A549 (cell line): ENCODE data around the gene ZNF613. TPM values are rescaled to one million over a fixed set of nuclear protein-coding genes. Genes with fewer than 3 reads are reported as not detected.

Experiments
- ATAC-seq, 2 experiments: fragments of 200-7000 bp in 1 of 2; fragments of >200 bp in 1 of 2; cut with Nextera tagmentation in 1 of 2; cut with Tn5 transposase in 1 of 2; 3 replicates each; pipeline versions ENCODE4 v1.8.0 to v1.9.1; 2018 to 2020; ENCODE audit warnings: mild to moderate bottlenecking in 1 of 2, moderate library complexity in 1 of 2
- CTCF ChIA-PET: fragments of 300-600 bp; sonication (Branson Sonifier 250); formaldehyde crosslinking; extraction: SDS; loops from one replicate; lab custom pipeline; 2021; ENCODE audit warnings: antibody characterized with exemption, inconsistent platforms; lab: Yijun Ruan, JAX
- POLR2A ChIA-PET: fragments of 350-600 bp; formaldehyde crosslinking; extraction: SDS; loops from one replicate; lab custom pipeline; 2021; ENCODE audit warnings: antibody characterized with exemption, inconsistent platforms; lab: Yijun Ruan, JAX
- DNase-seq, 2 experiments: peaks; one replicate each; pipeline versions ENCODE4 v3.0.0 to v3.0.0-alpha.2; 2011 to 2016; ENCODE audit warnings: low read depth in 1 of 2, low spot score in 1 of 2
- FAIRE-seq: peaks from 2 replicates; lab custom pipeline; 2011; peaks lifted over from hg19 to GRCh38; lab: Jason Lieb, UNC
- H3K27ac ChIP-seq, 2 experiments: fragments of >200 bp; sonication (Bioruptor Twin); formaldehyde crosslinking; 3 replicates each; pipeline ENCODE4 v1.5.1; 2016 to 2017
- H3K4me1 ChIP-seq: fragments of >200 bp; sonication (Bioruptor Twin); formaldehyde crosslinking; 3 replicates; pipeline ENCODE4 v1.6.1; 2016
- H3K4me2 ChIP-seq: fragments of >200 bp; sonication (Bioruptor Twin); formaldehyde crosslinking; 3 replicates; pipeline ENCODE4 v1.6.1; 2016
- H3K4me3 ChIP-seq: fragments of >200 bp; sonication (Bioruptor Twin); formaldehyde crosslinking; 3 replicates; pipeline ENCODE4 v1.5.1; 2016
- H3K9me3 ChIP-seq: fragments of >200 bp; sonication (Bioruptor Twin); formaldehyde crosslinking; 3 replicates; pipeline ENCODE4 v1.6.1; 2016
- CBX8 ChIP-seq: fragments of 200-600 bp; sonication (generic); IDR thresholded peaks from 2 replicates; pipeline ENCODE4 v1.6.1; 2016
- CEBPB ChIP-seq, 2 experiments: fragments of >200 bp in 1 of 2; sonication (Bioruptor Twin) in 1 of 2; formaldehyde crosslinking in 1 of 2; IDR thresholded peaks; 2 replicates each; pipeline ENCODE4 v1.6.1; 2012 to 2016
- CHD2 ChIP-seq: fragments of 150-350 bp; IDR thresholded peaks from 2 replicates; pipeline ENCODE4 v1.6.1; 2014; ENCODE audit warnings: low read length; ENCODE audit not compliant: partially characterized antibody
- CTCF ChIP-seq: fragments of >200 bp; sonication (Bioruptor Twin); formaldehyde crosslinking; IDR thresholded peaks from 3 replicates; pipeline ENCODE4 v1.5.1; 2016
- E2F6 ChIP-seq: IDR thresholded peaks from 2 replicates; pipeline ENCODE4 v1.6.1; 2012; ENCODE audit warnings: low read depth, borderline replicate concordance
- EHMT2 ChIP-seq: fragments of 200-600 bp; sonication (generic); IDR thresholded peaks from 2 replicates; pipeline ENCODE4 v1.6.1; 2016; ENCODE audit warnings: antibody characterized with exemption, low read depth, mild to moderate bottlenecking, moderate library complexity
- ESRRA ChIP-seq: fragments of 150-350 bp; IDR thresholded peaks from 2 replicates; pipeline ENCODE4 v1.6.1; 2014; ENCODE audit warnings: mild to moderate bottlenecking, low read length, borderline replicate concordance
- FOSB ChIP-seq: fragments of 250-450 bp; sonication (Bioruptor Pico); IDR thresholded peaks from 2 replicates; pipeline ENCODE4 v1.5.0; 2020; ENCODE audit warnings: mild to moderate bottlenecking, moderate library complexity
- FOSL2 ChIP-seq, 2 experiments: fragments of 450-650 bp in 1 of 2; fragments of >200 bp in 1 of 2; sonication (Bioruptor Twin) in 1 of 2; formaldehyde crosslinking; IDR thresholded peaks; 2 replicates each; pipeline versions ENCODE4 v1.5.0 to v1.6.1; 2016 to 2020; ENCODE audit warnings: mild to moderate bottlenecking in 1 of 2, moderate library complexity in 1 of 2
- HES2 ChIP-seq: fragments of >200 bp; sonication (Bioruptor Twin); formaldehyde crosslinking; IDR thresholded peaks from 2 replicates; pipeline ENCODE4 v1.6.1; 2016
- HMGXB4 ChIP-seq: fragments of 250-450 bp; sonication (Bioruptor Pico); IDR thresholded peaks from 2 replicates; pipeline ENCODE4 v1.5.0; 2021; ENCODE audit warnings: mild to moderate bottlenecking, moderate library complexity, borderline replicate concordance
- HOXB13 ChIP-seq: fragments of 250-450 bp; sonication (Bioruptor Pico); IDR thresholded peaks from 2 replicates; pipeline ENCODE4 v1.5.0; 2020; ENCODE audit warnings: low read depth, mild to moderate bottlenecking, moderate library complexity
- JUNB ChIP-seq: fragments of >200 bp; sonication (Bioruptor Twin); formaldehyde crosslinking; IDR thresholded peaks from 2 replicates; pipeline ENCODE4 v1.6.1; 2016
- MAZ ChIP-seq: fragments of 150-350 bp; IDR thresholded peaks from 2 replicates; pipeline ENCODE4 v1.6.1; 2014; ENCODE audit warnings: antibody characterized with exemption, low read depth, low read length, borderline replicate concordance
- NFE2L2 ChIP-seq: fragments of 150-350 bp; conservative IDR thresholded peaks from 2 replicates; pipeline ENCODE4 v1.6.1; 2014; ENCODE audit warnings: low read length
- PHF8 ChIP-seq: fragments of 200-600 bp; sonication (generic); IDR thresholded peaks from 2 replicates; pipeline ENCODE4 v1.6.1; 2016; ENCODE audit warnings: low read depth, mild to moderate bottlenecking, antibody characterized with exemption, moderate library complexity, borderline replicate concordance
- RAD21 ChIP-seq, 2 experiments: fragments of >200 bp in 1 of 2; sonication (Bioruptor Twin) in 1 of 2; formaldehyde crosslinking in 1 of 2; IDR thresholded peaks in 1 of 2; conservative IDR thresholded peaks in 1 of 2; 2 replicates in 1 of 2; 3 replicates in 1 of 2; pipeline ENCODE4 v1.6.1; 2012 to 2018; ENCODE audit warnings: inconsistent platforms in 1 of 2
- REST ChIP-seq: fragments of 200-600 bp; sonication (generic); IDR thresholded peaks from 2 replicates; pipeline ENCODE4 v1.6.1; 2016; ENCODE audit warnings: antibody characterized with exemption, mild to moderate bottlenecking, moderate library complexity
- SREBF2 ChIP-seq: fragments of 450-650 bp; IDR thresholded peaks from 2 replicates; pipeline ENCODE4 v1.6.1; 2014; ENCODE audit warnings: mild to moderate bottlenecking, moderate library complexity
- WGBS: methylation state at CpG from one replicate; pipeline ENCODE4 v1.1.6; 2017; ENCODE audit errors: missing lambda C conversion rate; 5-methylcytosine and 5-hydroxymethylcytosine counted together
- polyA minus RNA-seq: library from RNA; depleted of rRNA, polyadenylated mRNA; stranded (reverse); fragments of >200 nt; gene quantifications from 2 replicates; pipeline ENCODE4 v1.2.3, GENCODE V29; 2011; rRNA and poly(A)+ RNA removed
- polyA plus RNA-seq, 4 experiments: library from polyadenylated mRNA; depleted of rRNA in 3 of 4; stranded (reverse); fragments of >200 nt; fragmentation: RNase III in 1 of 4; extraction: RNeasy Plus Mini Kit Qiagen cat#74134 plus additional on column Dnase treatment in 1 of 4; gene quantifications; 2 replicates in 3 of 4; 3 replicates in 1 of 4; pipeline ENCODE4 v1.2.3, GENCODE V29; 2011 to 2017

The ZNF613 gene
- 2.6 and 3.9 TPM in 2 replicates for polyA plus RNA-seq (2011; rRNA removed)
- 0.89 TPM in 2 replicates for polyA plus RNA-seq (2012; cell fraction: cytosol; rRNA removed)
- 0.35 and 1.3 TPM in 2 replicates for polyA plus RNA-seq (2012; cell fraction: nucleus; rRNA removed)
- polyA plus RNA-seq (2017; fragmentation: RNase III; extraction: RNeasy Plus Mini Kit Qiagen cat#74134 plus additional on column Dnase treatment) = 1.4 to 1.6 TPM (median 1.4 TPM) in 3 replicates
- 4.8 and 5.8 TPM in 2 replicates for polyA minus RNA-seq

GRCh38 chr19:51926784-51927741 is at the start of gene ZNF613:
ZNF613 (plus strand) TSS chr19:51927472; CDS start chr19:51936221, 8,749 bp downstream.
- Histone ChIP-seq H3K9me3 (peaks cover 85% of the 10 kb centered on the region), H3K4me3 (peak within 1 kb of the TSS; percentile 55), H3K4me1 (no peaks in the 10 kb centered on the region), H3K4me2 (peak within 1 kb of the TSS; percentile 41), H3K27ac (peak within 1 kb of the TSS; percentile 68 to 81)
- CTCF ChIA-PET = no interaction called here
- POLR2A ChIA-PET = no interaction called here
- FAIRE-seq = no peak
- TF ChIP-seq E2F6 = peak; percentile 81
- no peak for TF ChIP-seq NFE2L2
- TF ChIP-seq PHF8 = peak; percentile 31; the same call in 1 of the 2 replicates
- 2% methylated on average over 49 of the region's 52 CpGs for WGBS
- ATAC-seq = peak; percentile 93
- peak; percentile 67 to 95 for DNase-seq

- CTCF ChIA-PET = interaction anchor here (0.7 kb wide), 1 partner anchor 194 kb away, joined by 3 read pairs; no protein-coding TSS in a partner anchor
Measured at GRCh38 chr19:51882518-51882917, 44.8 kb upstream of the ZNF613 start.

GRCh38 chr19:51884713-51885112 is 42.6 kb upstream of the ZNF613 start:
- DNase-seq (no peak), ATAC-seq (no peak), FAIRE-seq (no peak)
- Histone ChIP-seq H3K4me2 (no peak overlapping the region), H3K27ac (no peak overlapping the region), H3K4me1 (no peaks in the 10 kb centered on the region), H3K4me3 (no peak overlapping the region), H3K9me3 (peaks cover 86% of the 10 kb centered on the region)
- ChIA-PET CTCF (no interaction called here), POLR2A (no interaction called here)
- 48% methylated on average over 2 of the region's 2 CpGs for WGBS
- no peak for TF ChIP-seq FOSB (CRISPR knock-in tag)
- no peak for TF ChIP-seq CHD2
- no peak for TF ChIP-seq E2F6
- no peak for TF ChIP-seq FOSL2 (IDR thresholded peaks at IDR 0.05)
- no peak for TF ChIP-seq FOSL2 (CRISPR knock-in tag; IDR thresholded peaks at IDR 0.05)
- TF ChIP-seq CEBPB (IDR thresholded peaks at IDR 0.05) = no peak
- TF ChIP-seq MAZ = no peak
- TF ChIP-seq HMGXB4 (CRISPR knock-in tag) = no peak
- TF ChIP-seq CTCF = no peak

More at GRCh38 chr19:51882518-51882917, 44.8 kb upstream of the ZNF613 start:
- FAIRE-seq = no peak
- H3K4me2 ChIP-seq = no peak overlapping the region
- WGBS = 55% methylated on average over 3 of the region's 3 CpGs
- H3K9me3 ChIP-seq = peaks cover 77% of the 10 kb centered on the region
- TF ChIP-seq EHMT2 = no peak
- TF ChIP-seq HES2 = no peak
- TF ChIP-seq JUNB = no peak
- no peak for TF ChIP-seq RAD21 (conservative IDR thresholded peaks at IDR 0.05 in 1 of 2, IDR thresholded peaks at IDR 0.05 in 1 of 2)
- TF ChIP-seq CBX8 = no peak
- TF ChIP-seq HOXB13 (CRISPR knock-in tag) = no peak
- TF ChIP-seq REST = no peak
- TF ChIP-seq ESRRA = no peak
- TF ChIP-seq SREBF2 = no peak
- POLR2A ChIA-PET = no interaction called here
- ATAC-seq = no peak
- no peak for DNase-seq
- H3K27ac ChIP-seq = no peak overlapping the region
- no peak overlapping the region for H3K4me3 ChIP-seq
- H3K4me1 ChIP-seq = no peaks in the 10 kb centered on the region
